AG09319 (cell line): Measurements from ENCODE around the gene SLX9.

Source experiments
- DNase-seq: peaks from one replicate; pipeline ENCODE4 v3.0.0-alpha.2; 2010; ENCODE audit warnings: low read depth; ENCODE audit errors: extremely low read depth
- CTCF ChIP-seq: IDR thresholded peaks from 2 replicates; pipeline ENCODE4 v1.5.1; 2011; ENCODE audit warnings: low read depth, mild to moderate bottlenecking, inconsistent platforms, low read length, moderate library complexity

The SLX9 gene

GRCh38 chr21:44939532-44940115, at the start of gene SLX9:
Gene SLX9 (plus strand): TSS chr21:44940029. CDS start chr21:44940058, 29 bp downstream.
- no peak for TF ChIP-seq CTCF
- peak; percentile 40 for DNase-seq

GRCh38 chr21:44890338-44890931, 49.4 kb upstream of the SLX9 start:
- TF ChIP-seq CTCF: no peak
- DNase-seq: no peak

GRCh38 chr21:44890961-44891541, 48.8 kb upstream of the SLX9 start:
- no peak for TF ChIP-seq CTCF
- DNase-seq: no peak

- no peak for DNase-seq
- TF ChIP-seq CTCF: no peak
Measured at GRCh38 chr21:44891631-44892031, 48.2 kb upstream of the SLX9 start.

GRCh38 chr21:44892095-44892494, 47.7 kb upstream of the SLX9 start:
- no peak for TF ChIP-seq CTCF
- no peak for DNase-seq

- DNase-seq: no peak
- TF ChIP-seq CTCF: peak; percentile 95
Measured at GRCh38 chr21:44892536-44893277, 47.1 kb upstream of the SLX9 start.

- TF ChIP-seq CTCF: no peak
- no peak for DNase-seq
Measured at GRCh38 chr21:44893278-44893556, 46.6 kb upstream of the SLX9 start.
